ENCODE results near the gene ETV1. TPM values are rescaled to one million over a fixed set of nuclear protein-coding genes. Genes with fewer than 3 reads are reported as not detected.

ETV1 gene
- total and polyA plus RNA-seq, 2 donors from 2014 or later = 2.0 to 28.6 TPM

- intact Hi-C loops (cut with DNase I) = no loop called here
- no peak overlapping the region for H3K9ac ChIP-seq (ENCODE audit: low read length in 3 of 3)
- peak in 3 of 5 donors; percentile 11 to 45 (median 44) for DNase-seq
- no peak overlapping the region for H3K4me3 ChIP-seq (ENCODE audit: low read length in 3 of 3)
- TF ChIP-seq CTCF (IDR thresholded peaks at IDR 0.05; ENCODE audit: borderline replicate concordance, extremely low read depth, insufficient read depth) = no peak
- no peaks in the 10 kb centered on the region for H3K36me3 ChIP-seq (ENCODE audit: control insufficient read depth in 2 of 3, insufficient read depth in 3 of 3, low read length in 3 of 3)
- no peaks in the 10 kb centered on the region for H3K27me3 ChIP-seq (ENCODE audit: control insufficient read depth, insufficient read depth, low read length)
- no peaks in the 10 kb centered on the region for H3K4me1 ChIP-seq (ENCODE audit: control insufficient read depth in 2 of 3, insufficient read depth in 2 of 3, low read depth in 1 of 3, low read length in 3 of 3)
- H3K27ac ChIP-seq (ENCODE audit: low read depth in 2 of 2, low read length in 2 of 2) = no peak overlapping the region
- FAIRE-seq = no peak
- no peaks in the 10 kb centered on the region for H3K9me3 ChIP-seq (ENCODE audit: control insufficient read depth in 2 of 3, insufficient read depth in 1 of 3, low read length in 3 of 3)
Measured at GRCh38 chr7:13945670-13946069, 43.8 kb downstream of the ETV1 start.

GRCh38 chr7:13933536-13933935, 55.9 kb downstream of the ETV1 start:
- Histone ChIP-seq H3K4me3 (ENCODE audit: low read length in 3 of 3) (no peak overlapping the region), H3K27ac (ENCODE audit: low read depth in 2 of 2, low read length in 2 of 2) (no peak overlapping the region), H3K27me3 (ENCODE audit: control insufficient read depth, insufficient read depth, low read length) (no peaks in the 10 kb centered on the region), H3K9me3 (ENCODE audit: control insufficient read depth in 2 of 3, insufficient read depth in 1 of 3, low read length in 3 of 3) (no peaks in the 10 kb centered on the region), H3K9ac (ENCODE audit: low read length in 3 of 3) (no peak overlapping the region), H3K4me1 (ENCODE audit: control insufficient read depth in 2 of 3, insufficient read depth in 2 of 3, low read depth in 1 of 3, low read length in 3 of 3) (no peaks in the 10 kb centered on the region), H3K36me3 (ENCODE audit: control insufficient read depth in 2 of 3, insufficient read depth in 3 of 3, low read length in 3 of 3) (no peaks in the 10 kb centered on the region)
- intact Hi-C loops (cut with DNase I) = no loop called here
- FAIRE-seq (no peak), DNase-seq (peak in 4 of 5 donors; percentile 52 to 89 (median 80))
- no peak for TF ChIP-seq CTCF (IDR thresholded peaks at IDR 0.05; ENCODE audit: borderline replicate concordance, extremely low read depth, insufficient read depth)

GRCh38 chr7:13933091-13933490, 56.4 kb downstream of the ETV1 start:
- DNase-seq (peak in 2 of 5 donors; percentile 60 to 68), FAIRE-seq (no peak)
- Histone ChIP-seq H3K9ac (ENCODE audit: low read length in 3 of 3) (no peak overlapping the region), H3K4me1 (ENCODE audit: control insufficient read depth in 2 of 3, insufficient read depth in 2 of 3, low read depth in 1 of 3, low read length in 3 of 3) (no peaks in the 10 kb centered on the region), H3K9me3 (ENCODE audit: control insufficient read depth in 2 of 3, insufficient read depth in 1 of 3, low read length in 3 of 3) (no peaks in the 10 kb centered on the region), H3K36me3 (ENCODE audit: control insufficient read depth in 2 of 3, insufficient read depth in 3 of 3, low read length in 3 of 3) (no peaks in the 10 kb centered on the region), H3K27ac (ENCODE audit: low read depth in 2 of 2, low read length in 2 of 2) (no peak overlapping the region), H3K27me3 (ENCODE audit: control insufficient read depth, insufficient read depth, low read length) (no peaks in the 10 kb centered on the region), H3K4me3 (ENCODE audit: low read length in 3 of 3) (no peak overlapping the region)
- intact Hi-C loops (cut with DNase I) = no loop called here
- no peak for TF ChIP-seq CTCF (IDR thresholded peaks at IDR 0.05; ENCODE audit: borderline replicate concordance, extremely low read depth, insufficient read depth)

- Histone ChIP-seq H3K9me3 (ENCODE audit: control insufficient read depth in 2 of 3, insufficient read depth in 1 of 3, low read length in 3 of 3) (no peaks in the 10 kb centered on the region), H3K27me3 (ENCODE audit: control insufficient read depth, insufficient read depth, low read length) (no peaks in the 10 kb centered on the region), H3K9ac (ENCODE audit: low read length in 3 of 3) (no peak overlapping the region), H3K27ac (ENCODE audit: low read depth in 2 of 2, low read length in 2 of 2) (no peak overlapping the region), H3K4me3 (ENCODE audit: low read length in 3 of 3) (no peak overlapping the region), H3K4me1 (ENCODE audit: control insufficient read depth in 2 of 3, insufficient read depth in 2 of 3, low read depth in 1 of 3, low read length in 3 of 3) (no peaks in the 10 kb centered on the region), H3K36me3 (ENCODE audit: control insufficient read depth in 2 of 3, insufficient read depth in 3 of 3, low read length in 3 of 3) (no peaks in the 10 kb centered on the region)
- intact Hi-C loops (cut with DNase I) = no loop called here
- no peak for DNase-seq
- no peak for FAIRE-seq
- TF ChIP-seq CTCF (IDR thresholded peaks at IDR 0.05; ENCODE audit: borderline replicate concordance, extremely low read depth, insufficient read depth) = no peak
Measured at GRCh38 chr7:13932131-13932530, 57.3 kb downstream of the ETV1 start.
